HepG2 (cell line): Measurements from ENCODE around the gene TK1. TPM values are rescaled to one million over a fixed set of nuclear protein-coding genes. Genes with fewer than 3 reads are reported as not detected.

ENCODE experiments used
- ATF3 ChIP-seq: sonication (generic); formaldehyde crosslinking; IDR thresholded peaks from 2 replicates; pipeline ENCODE4 v1.4.0; 2020; ENCODE audit warnings: missing genetic modification reagents
- CREB1 ChIP-seq, 2 experiments: fragments of 450-650 bp in 1 of 2; IDR thresholded peaks; 2 replicates each; pipeline ENCODE4 v1.6.1; 2016 to 2017; ENCODE audit warnings: control low read depth in 1 of 2, mild to moderate bottlenecking in 1 of 2, missing compliant biosample characterization in 1 of 2, missing genetic modification characterization in 1 of 2
- CTCF ChIP-seq: sonication (generic); formaldehyde crosslinking; IDR thresholded peaks from 2 replicates; pipeline ENCODE4 v1.5.0; 2020; ENCODE audit warnings: mild to moderate bottlenecking, missing genetic modification reagents, moderate library complexity
- FOXO1 ChIP-seq: sonication (generic); formaldehyde crosslinking; IDR thresholded peaks from 2 replicates; pipeline ENCODE4 v1.4.0; 2020; ENCODE audit warnings: missing genetic modification reagents
- HNRNPL ChIP-seq: fragments of 200-400 bp; formaldehyde crosslinking; IDR thresholded peaks from 2 replicates; pipeline ENCODE4 v1.6.1; 2017; ENCODE audit warnings: mild to moderate bottlenecking, low read depth, low read length
- SETDB1 ChIP-seq: sonication (generic); formaldehyde crosslinking; IDR thresholded peaks from 2 replicates; pipeline ENCODE4 v1.5.1; 2020; ENCODE audit warnings: missing genetic modification reagents, mild to moderate bottlenecking, borderline replicate concordance
- SOX13 ChIP-seq, 3 experiments: fragments of 450-650 bp in 1 of 3; sonication (generic) in 1 of 3; formaldehyde crosslinking in 1 of 3; IDR thresholded peaks in 2 of 3; conservative IDR thresholded peaks in 1 of 3; 2 replicates each; pipeline versions ENCODE4 v1.5.0 to v1.6.1; 2016 to 2020; ENCODE audit warnings: antibody characterized with exemption in 1 of 3, mild to moderate bottlenecking in 1 of 3, missing compliant biosample characterization in 1 of 3, missing genetic modification reagents in 1 of 3, moderate library complexity in 1 of 3
- ZFP36L2 ChIP-seq: sonication (generic); formaldehyde crosslinking; IDR thresholded peaks from 2 replicates; pipeline ENCODE4 v1.4.0; 2020; ENCODE audit warnings: missing genetic modification reagents
- ZFP37 ChIP-seq: sonication (generic); formaldehyde crosslinking; IDR thresholded peaks from 2 replicates; pipeline ENCODE4 v1.4.0; 2020; ENCODE audit warnings: missing genetic modification reagents, borderline replicate concordance
- ZNF225 ChIP-seq: sonication (generic); formaldehyde crosslinking; IDR thresholded peaks from 2 replicates; pipeline ENCODE4 v1.4.0; 2020; ENCODE audit warnings: mild to moderate bottlenecking, missing genetic modification reagents
- ZNF232 ChIP-seq: sonication (generic); formaldehyde crosslinking; IDR thresholded peaks from 2 replicates; pipeline ENCODE4 v1.4.0; 2020; ENCODE audit warnings: missing genetic modification reagents, borderline replicate concordance
- ZNF550 ChIP-seq: sonication (generic); formaldehyde crosslinking; IDR thresholded peaks from 2 replicates; pipeline ENCODE4 v1.4.0; 2020; ENCODE audit warnings: mild to moderate bottlenecking, missing genetic modification reagents, borderline replicate concordance
- ZNF597 ChIP-seq: sonication (generic); formaldehyde crosslinking; IDR thresholded peaks from 2 replicates; pipeline ENCODE4 v1.5.0; 2020; ENCODE audit warnings: missing genetic modification reagents
- ZNF672 ChIP-seq: sonication (generic); formaldehyde crosslinking; IDR thresholded peaks from 2 replicates; pipeline ENCODE4 v1.8.1; 2022; ENCODE audit warnings: missing genetic modification reagents
- polyA plus RNA-seq, 8 experiments: library from polyadenylated mRNA; depleted of rRNA in 3 of 8; stranded (reverse) in 7 of 8; unstranded in 1 of 8; fragments of >200 nt; fragmentation: Illumina TruSeq in 4 of 8; extraction: Trizol in 4 of 8; gene quantifications; 2 replicates each; pipeline versions ENCODE4 v1.2.1 to v1.2.3, GENCODE V29; 2011 to 2016; ENCODE audit warnings: low read depth in 4 of 8, missing spikeins in 1 of 8, mixed read lengths in 1 of 8; ENCODE audit not compliant: insufficient read depth in 1 of 8
- total RNA-seq, 5 experiments: library from RNA; depleted of rRNA; stranded (reverse); fragments of >200 nt; fragmentation: Illumina TruSeq; extraction: Trizol; gene quantifications; 2 replicates each; pipeline ENCODE4 v1.2.3, GENCODE V29; 2016; ENCODE audit warnings: low read depth in 1 of 5
- TF ChIP-seq, protein P1 (sequence below): sonication (generic); formaldehyde crosslinking; IDR thresholded peaks from 2 replicates; pipeline ENCODE4 v1.8.0; 2022; ENCODE audit warnings: missing genetic modification reagents, mild to moderate bottlenecking, moderate library complexity, borderline replicate concordance
- TF ChIP-seq, protein P2 (sequence below): sonication (generic); formaldehyde crosslinking; conservative IDR thresholded peaks from 2 replicates; pipeline ENCODE4 v1.4.0; 2020; ENCODE audit warnings: mild to moderate bottlenecking, missing genetic modification reagents, moderate library complexity
- TF ChIP-seq, protein P3 (sequence below): sonication (generic); formaldehyde crosslinking; IDR thresholded peaks from 2 replicates; pipeline ENCODE4 v1.8.1; 2023; ENCODE audit warnings: mild to moderate bottlenecking, missing genetic modification reagents

The TK1 gene
- total and polyA plus RNA-seq, 2 of the 13 experiments (the other 11 are each of a cell fraction or from before 2014, with no cell fraction given), result 45.0 to 96.0 TPM

DNA sequence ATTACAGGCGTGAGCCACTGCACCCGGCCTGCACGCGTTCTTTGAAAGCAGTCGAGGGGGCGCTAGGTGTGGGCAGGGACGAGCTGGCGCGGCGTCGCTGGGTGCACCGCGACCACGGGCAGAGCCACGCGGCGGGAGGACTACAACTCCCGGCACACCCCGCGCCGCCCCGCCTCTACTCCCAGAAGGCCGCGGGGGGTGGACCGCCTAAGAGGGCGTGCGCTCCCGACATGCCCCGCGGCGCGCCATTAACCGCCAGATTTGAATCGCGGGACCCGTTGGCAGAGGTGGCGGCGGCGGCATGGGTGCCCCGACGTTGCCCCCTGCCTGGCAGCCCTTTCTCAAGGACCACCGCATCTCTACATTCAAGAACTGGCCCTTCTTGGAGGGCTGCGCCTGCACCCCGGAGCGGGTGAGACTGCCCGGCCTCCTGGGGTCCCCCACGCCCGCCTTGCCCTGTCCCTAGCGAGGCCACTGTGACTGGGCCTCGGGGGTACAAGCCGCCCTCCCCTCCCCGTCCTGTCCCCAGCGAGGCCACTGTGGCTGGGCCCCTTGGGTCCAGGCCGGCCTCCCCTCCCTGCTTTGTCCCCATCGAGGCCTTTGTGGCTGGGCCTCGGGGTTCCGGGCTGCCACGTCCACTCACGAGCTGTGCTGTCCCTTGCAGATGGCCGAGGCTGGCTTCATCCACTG, 27.3 kb upstream of the TK1 start, which contains the start of gene BIRC5 (continued):
- TF ChIP-seq SETDB1 (CRISPR knock-in tag) (no peak), FOXO1 (CRISPR knock-in tag) (peak; percentile 61), ZNF550 (CRISPR knock-in tag) (no peak), ATF3 (CRISPR knock-in tag) (peak; percentile 51; the same call in 1 of the 2 replicates), ZNF597 (no peak), ZFP36L2 (CRISPR knock-in tag) (no peak), HNRNPL (peak; percentile 82), ZFP37 (CRISPR knock-in tag) (0 out of 2 replicates have a peak, but pooled peaks have one; percentile 9), CREB1 (IDR thresholded peaks at IDR 0.05) (peak; percentile 61; the same call in 1 of the 2 replicates), CREB1 (CRISPR knock-in tag; IDR thresholded peaks at IDR 0.05) (peak; percentile 62; the same call in 1 of the 2 replicates), CTCF (CRISPR knock-in tag) (peak; percentile 42), ZNF225 (no peak), SOX13 (IDR thresholded peaks at IDR 0.05) (no peak), SOX13 (CRISPR knock-in tag; conservative IDR thresholded peaks at IDR 0.05 in 1 of 2, IDR thresholded peaks at IDR 0.05 in 1 of 2) (peak in 1 of 2 experiments; percentile 45; a peak in 1 of 4 replicates), ZNF672 (CRISPR knock-in tag) (no peak), ZNF232 (CRISPR knock-in tag) (peak; percentile 85)
- TF ChIP-seq, protein P1, sequence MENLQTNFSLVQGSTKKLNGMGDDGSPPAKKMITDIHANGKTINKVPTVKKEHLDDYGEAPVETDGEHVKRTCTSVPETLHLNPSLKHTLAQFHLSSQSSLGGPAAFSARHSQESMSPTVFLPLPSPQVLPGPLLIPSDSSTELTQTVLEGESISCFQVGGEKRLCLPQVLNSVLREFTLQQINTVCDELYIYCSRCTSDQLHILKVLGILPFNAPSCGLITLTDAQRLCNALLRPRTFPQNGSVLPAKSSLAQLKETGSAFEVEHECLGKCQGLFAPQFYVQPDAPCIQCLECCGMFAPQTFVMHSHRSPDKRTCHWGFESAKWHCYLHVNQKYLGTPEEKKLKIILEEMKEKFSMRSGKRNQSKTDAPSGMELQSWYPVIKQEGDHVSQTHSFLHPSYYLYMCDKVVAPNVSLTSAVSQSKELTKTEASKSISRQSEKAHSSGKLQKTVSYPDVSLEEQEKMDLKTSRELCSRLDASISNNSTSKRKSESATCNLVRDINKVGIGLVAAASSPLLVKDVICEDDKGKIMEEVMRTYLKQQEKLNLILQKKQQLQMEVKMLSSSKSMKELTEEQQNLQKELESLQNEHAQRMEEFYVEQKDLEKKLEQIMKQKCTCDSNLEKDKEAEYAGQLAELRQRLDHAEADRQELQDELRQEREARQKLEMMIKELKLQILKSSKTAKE (CRISPR knock-in tag), result no peak; the same call in 1 of the 2 replicates
- TF ChIP-seq, protein P2, sequence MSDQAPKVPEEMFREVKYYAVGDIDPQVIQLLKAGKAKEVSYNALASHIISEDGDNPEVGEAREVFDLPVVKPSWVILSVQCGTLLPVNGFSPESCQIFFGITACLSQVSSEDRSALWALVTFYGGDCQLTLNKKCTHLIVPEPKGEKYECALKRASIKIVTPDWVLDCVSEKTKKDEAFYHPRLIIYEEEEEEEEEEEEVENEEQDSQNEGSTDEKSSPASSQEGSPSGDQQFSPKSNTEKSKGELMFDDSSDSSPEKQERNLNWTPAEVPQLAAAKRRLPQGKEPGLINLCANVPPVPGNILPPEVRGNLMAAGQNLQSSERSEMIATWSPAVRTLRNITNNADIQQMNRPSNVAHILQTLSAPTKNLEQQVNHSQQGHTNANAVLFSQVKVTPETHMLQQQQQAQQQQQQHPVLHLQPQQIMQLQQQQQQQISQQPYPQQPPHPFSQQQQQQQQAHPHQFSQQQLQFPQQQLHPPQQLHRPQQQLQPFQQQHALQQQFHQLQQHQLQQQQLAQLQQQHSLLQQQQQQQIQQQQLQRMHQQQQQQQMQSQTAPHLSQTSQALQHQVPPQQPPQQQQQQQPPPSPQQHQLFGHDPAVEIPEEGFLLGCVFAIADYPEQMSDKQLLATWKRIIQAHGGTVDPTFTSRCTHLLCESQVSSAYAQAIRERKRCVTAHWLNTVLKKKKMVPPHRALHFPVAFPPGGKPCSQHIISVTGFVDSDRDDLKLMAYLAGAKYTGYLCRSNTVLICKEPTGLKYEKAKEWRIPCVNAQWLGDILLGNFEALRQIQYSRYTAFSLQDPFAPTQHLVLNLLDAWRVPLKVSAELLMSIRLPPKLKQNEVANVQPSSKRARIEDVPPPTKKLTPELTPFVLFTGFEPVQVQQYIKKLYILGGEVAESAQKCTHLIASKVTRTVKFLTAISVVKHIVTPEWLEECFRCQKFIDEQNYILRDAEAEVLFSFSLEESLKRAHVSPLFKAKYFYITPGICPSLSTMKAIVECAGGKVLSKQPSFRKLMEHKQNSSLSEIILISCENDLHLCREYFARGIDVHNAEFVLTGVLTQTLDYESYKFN (CRISPR knock-in tag), result no peak; the same call in none of the 2 replicates
- TF ChIP-seq, protein P3, sequence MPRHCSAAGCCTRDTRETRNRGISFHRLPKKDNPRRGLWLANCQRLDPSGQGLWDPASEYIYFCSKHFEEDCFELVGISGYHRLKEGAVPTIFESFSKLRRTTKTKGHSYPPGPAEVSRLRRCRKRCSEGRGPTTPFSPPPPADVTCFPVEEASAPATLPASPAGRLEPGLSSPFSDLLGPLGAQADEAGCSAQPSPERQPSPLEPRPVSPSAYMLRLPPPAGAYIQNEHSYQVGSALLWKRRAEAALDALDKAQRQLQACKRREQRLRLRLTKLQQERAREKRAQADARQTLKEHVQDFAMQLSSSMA (CRISPR knock-in tag), result peak; percentile 96; the same call in 1 of the 2 replicates
